SKM-1 (cell line): ENCODE data around the gene ITGA7.

Experiments used
- DNase-seq: peaks from one replicate; lab custom pipeline; 2025; ENCODE audit not compliant: unreplicated experiment; lab: John Stamatoyannopoulos, UW

The ITGA7 gene

DNA sequence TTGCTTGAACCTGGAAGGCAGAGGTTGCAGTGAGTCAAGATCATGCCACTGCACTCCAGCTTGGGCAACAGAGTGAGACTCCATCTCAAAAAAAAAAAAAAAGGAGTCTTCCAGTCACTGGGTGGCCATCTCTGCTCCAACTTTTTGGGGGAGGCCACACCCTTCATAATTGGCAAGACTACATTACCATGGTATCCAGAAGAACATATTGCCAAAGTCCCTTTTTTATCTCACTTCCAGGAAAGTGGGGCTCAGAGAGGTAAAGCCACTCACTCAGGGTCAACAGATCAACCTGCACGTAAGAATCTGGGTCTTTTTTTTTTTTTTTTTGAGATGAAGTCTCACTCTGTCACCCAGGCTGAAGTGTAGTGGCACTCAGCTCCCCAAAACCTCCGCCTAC lies 26.2 kb upstream of the ITGA7 start:
- no peak for DNase-seq

DNA sequence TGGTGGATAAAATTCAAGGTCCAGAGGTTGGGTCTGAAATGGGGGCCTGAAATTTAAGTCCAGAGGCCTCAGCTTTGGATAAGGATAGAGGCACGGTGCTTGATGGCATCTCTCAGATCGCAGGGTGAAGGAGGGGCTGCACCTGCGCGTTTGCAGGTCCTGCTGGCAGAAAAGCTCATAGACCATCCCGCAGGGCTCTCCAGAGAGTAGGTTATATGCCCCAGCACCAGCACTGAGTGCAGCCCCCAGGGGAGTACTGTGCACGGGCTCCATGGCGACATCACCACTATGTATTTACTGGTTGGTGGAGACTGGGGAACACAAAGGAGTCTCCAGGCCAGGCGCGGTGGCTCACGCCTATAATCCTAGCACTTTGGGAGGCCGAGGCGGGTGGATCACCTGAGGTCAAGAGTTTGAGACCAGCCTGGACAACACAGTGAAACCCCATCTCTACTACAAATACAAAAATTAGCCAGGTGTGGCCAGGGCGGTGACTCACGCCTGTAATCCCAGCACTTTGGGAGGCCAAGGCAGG lies 25.4 kb upstream of the ITGA7 start:
- DNase-seq, result no peak

DNA sequence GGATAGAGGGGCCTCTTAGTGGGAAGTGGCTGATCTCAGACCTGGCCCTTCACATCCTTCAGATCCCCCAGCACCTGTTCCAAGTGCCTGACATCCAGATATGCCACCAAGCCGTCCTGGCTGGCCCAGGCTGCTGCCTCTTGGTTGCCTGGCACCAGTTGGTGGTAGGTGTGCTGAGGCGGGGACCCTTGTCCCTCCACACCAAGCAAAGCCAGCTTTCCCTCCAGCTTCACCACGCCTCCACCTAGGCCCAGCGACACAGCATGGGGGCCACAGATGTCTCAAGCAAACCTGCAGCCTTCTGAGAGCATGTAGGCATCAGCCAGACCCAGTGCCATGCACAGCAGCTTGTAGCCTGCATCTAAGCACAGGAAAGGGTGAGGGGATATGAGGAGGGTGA lies 24.6 kb upstream of the ITGA7 start:
- no peak for DNase-seq

DNA sequence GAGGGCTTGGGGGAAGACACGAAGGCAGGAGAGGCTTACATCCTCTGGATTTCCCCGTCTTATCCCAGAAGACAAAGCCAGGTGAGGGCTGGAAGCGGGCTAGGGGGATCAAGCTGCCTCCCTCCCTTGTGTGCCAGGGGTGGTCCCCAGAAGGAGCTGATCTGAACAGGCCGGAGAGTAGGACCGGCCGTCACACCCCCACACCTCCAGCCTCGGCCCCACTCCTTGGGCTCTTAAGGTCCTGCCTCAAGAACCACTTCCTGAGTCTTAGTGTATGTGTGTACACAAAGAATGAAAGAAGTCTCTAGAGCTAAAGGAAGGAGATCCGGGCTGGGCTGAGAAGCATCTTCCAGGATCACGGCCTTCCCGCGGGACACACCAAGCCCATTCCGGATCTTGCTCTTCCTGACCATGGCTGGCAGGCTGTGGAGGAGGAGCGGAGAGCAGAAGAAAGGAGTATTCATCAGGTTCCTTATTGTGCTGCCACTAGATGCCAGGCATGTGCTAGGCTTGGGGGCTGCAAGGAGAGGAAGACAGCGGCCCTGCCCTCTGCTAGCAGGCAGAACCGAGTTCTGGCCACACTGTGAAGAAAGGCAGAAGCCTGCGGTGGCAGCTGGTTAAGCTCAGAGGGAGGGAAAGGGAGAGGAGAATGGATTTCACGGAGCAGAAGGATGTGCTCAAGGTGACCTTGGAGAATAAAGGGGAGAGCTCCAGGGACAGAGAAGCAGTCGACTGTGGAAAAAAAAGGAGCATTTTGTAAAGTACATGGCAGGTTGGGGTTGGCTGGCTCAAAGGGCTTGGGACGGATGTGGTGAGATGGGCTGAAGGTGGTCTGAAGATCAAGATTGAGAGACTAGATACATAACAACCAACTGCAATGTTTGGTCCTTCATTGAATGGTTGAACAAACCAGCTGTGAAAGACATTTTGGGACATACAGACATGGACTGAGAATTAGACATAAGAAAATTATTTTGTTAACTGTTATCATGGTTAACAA lies 22.4 kb upstream of the ITGA7 start:
- no peak for DNase-seq

DNA sequence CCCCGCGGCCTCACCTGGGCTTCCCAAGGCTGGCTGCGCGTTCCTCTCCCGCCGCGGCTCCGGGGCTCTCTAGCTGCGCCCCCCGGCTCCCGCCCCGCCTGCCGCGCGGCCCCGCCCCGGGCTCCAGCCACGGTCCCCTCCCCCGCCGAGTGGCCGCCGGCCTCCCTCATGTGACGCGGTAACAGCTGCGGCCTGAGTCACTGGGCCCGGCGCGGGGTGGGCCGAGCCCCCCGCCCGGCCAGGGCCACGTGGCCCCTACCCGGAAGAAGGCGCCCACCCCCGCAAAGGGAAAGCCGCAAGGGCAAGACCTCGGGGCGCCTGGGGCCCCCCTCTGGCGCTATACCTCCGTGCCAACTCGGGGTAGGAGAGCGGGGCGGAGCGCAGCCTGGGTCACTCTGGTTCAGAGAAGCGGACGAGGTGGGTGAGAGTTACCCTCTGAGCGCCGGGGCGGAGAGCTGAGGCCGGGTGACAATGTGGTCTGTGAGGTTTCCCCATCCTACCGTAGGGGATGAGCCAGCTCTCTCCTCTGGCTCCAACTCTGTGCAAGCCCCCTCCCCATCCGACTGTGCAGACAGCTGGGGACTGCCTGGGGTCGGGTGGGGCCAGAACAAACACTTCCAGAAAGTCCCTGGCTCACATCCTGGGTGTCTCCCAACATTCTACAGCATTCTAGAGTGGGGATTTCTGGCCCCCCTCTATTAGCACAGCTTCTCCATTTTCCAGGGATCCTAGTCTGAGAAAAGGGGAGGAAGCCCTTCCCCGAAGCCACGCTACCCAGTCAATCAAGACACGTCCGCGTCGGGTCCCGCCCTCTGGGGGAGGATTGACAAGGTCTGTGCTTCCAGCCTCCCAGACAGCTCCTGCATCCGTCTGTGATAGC lies 21.5 kb upstream of the ITGA7 start, which contains the start of gene CD63:
CD63 (minus strand) TSS at position 71 of the 880 bp plus-strand sequence. CDS start 668 bp downstream, outside the sequence.
- no peak for DNase-seq

DNA sequence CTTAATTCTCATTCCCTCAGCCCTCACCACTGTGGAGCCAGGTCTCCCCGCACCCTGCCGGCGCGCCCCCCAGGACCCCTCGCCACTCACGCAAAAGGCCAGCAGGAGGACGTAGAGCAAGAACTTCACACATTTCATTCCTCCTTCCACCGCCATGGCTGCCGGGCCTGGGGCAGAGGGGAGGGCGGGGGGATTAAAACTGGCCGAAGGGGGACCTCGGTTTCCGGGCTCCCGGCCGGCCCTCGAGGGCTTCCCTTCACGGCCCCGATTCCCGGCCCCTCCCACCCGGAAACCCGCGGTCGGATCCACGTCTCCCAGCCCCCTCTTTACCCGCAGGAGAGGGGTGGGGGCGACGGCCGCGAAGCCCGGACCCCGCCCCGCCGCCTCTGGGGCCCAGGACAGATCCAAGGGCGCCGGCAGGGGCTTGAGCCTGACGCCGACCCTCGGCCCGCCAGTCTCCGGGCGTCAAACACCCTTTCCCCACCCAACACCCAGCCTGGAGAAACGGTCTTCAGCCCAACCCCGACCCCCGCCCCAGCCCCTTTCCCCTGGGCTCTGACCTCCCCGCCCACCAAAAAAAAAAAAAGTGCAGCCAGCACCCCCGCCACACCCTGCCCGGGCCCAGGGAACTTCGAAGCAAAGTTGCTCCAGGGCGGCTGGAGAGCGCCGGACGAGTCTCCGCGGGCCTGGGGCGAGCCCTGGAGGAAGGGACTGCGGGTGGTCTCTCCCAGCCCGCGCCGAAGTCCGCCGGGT lies 20.7 kb upstream of the ITGA7 start:
- no peak for DNase-seq

DNA sequence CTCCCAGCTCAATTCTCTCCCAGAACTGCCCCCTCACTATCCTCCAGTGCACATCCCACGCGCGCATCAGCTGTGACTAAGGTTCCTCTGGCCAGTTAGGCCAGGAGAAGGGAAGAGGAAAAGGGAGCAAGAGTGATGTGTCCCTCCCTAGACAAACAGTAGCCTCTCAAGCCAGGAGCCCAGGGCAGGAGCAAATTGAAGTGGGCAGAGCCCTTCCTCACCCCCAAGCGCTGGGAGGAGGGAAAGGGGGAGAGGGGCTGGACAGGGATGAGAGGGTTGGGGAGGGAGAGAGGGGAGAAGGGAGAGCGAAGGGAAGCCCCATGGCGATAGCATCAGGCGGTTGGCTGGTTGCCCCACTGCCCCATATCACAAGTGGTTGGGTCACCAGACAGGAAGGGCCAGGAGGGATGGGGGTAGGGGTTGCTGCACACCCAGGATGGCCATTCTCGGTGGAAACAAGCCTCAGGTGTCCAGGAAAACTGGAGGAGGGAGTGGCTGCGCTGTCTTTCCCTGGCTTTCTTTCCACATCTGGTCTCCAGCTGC lies 20.0 kb upstream of the ITGA7 start:
- DNase-seq, result no peak

DNA sequence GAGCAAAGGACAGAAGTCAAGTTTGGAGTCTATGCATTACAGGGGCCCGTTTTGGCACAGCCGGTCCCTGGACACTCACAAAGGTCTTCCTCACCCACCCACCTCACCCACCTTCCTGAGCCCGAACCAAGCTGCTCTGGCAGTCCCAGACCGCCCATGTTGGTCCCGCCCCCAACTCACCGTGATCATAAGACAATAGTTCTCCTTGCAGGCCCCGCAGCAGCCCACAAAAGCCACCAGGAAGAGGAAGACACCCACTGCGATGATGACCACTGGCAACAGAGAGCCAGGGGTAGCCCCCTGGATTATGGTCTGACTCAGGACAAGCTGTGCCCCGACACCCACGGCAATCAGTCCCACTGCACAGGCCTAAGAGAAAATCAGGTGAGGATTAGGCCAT lies 19.3 kb upstream of the ITGA7 start:
- DNase-seq, result no peak

DNA sequence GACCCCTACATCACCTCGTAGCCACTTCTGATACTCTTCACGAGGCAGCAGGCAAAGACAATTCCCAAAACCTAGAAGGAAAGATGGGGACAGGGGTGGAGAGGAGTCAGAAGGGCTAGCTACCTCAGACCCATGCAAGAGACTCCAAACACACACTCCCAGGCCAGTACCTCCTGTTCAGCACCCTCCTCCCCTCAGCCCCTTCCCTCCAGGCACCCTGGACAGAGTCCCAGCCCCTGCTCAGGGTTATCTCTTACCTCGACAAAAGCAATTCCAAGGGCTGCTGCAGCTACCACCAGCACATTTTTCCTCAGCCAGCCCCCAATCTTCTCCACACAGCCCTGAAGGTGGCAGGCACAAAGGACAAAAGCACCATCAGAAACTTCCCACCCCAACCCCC lies 17.9 kb upstream of the ITGA7 start:
- DNase-seq, result no peak

DNA sequence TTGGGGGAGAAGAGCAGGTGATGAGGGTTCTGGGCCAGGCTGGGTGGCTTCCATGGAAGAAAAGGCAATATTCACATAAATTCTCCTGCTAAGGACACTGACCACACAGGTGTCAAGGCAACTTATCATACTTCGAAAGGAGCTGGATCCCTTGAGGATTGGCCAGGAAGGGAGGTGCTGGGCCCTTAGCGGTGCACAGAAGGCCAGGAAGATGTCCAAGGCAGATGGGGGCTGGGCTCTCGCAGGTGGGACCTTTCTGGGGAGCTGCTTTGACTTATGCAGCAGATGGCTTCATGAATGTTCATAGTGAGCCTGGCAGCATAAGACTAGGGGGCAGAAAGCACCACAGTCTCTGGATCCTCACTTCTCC lies 17.2 kb upstream of the ITGA7 start:
- DNase-seq, result no peak

DNA sequence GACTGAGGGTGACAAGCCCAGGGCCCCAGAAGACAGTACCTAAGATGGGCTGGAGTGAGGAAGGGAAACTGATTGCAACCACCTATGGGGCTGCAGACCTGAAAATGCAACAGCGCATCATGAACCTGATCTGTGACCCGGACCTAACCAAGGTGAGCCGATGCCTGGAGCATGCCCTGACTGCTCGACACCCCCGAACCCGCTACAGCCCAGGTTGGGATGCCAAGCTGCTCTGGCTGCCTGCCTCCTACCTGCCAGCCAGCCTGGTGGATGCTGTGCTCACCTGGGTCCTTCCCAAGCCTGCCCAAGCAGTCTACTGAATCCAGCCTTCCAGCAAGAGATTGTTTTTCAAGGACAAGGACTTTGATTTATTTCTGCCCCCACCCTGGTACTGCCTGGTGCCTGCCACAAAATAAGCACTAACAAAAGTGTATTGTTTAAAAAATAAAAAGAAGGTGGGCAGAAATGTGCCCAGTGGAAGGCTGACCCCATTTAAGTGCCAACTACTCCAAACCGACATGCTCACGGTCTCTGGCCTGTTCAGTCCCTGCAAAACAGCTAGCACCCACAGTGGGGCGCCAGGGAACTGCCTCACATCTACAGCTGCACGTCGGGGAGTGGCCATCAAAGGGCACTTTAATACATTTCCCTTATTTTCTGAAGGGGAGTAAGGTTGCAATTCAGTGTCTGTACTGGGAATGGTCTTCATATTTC lies 16.7 kb upstream of the ITGA7 start:
- DNase-seq, result no peak

DNA sequence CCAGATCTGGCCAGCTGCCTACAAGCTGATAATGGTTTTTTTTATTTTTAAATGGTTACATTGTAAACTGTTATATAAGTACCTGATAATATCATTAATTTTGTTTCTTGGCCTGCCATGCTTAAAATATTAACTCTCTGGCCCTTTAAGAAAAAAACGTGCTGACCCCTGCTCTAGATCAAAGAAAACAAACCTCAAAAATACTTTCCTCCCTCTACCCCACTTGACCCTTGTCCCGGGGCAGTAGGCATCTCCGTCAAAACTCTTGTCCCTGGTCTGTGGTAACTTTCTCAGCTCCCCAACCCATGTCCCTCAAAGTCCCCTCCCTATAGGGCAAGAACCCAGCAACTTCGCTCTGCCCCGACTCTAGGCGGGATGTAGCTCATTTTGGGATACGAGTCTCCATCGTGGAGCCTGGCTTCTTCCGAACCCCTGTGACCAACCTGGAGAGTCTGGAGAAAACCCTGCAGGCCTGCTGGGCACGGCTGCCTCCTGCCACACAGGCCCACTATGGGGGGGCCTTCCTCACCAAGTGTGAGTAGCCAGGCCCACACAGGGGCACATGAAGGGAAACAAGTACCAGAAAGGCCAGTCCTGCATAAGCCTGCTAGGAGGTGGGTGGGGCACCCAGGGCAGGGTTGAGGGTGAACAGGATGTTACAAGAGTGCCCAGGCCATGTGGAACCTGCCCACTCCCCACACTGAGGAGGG lies 16.0 kb upstream of the ITGA7 start:
- no peak for DNase-seq

DNA sequence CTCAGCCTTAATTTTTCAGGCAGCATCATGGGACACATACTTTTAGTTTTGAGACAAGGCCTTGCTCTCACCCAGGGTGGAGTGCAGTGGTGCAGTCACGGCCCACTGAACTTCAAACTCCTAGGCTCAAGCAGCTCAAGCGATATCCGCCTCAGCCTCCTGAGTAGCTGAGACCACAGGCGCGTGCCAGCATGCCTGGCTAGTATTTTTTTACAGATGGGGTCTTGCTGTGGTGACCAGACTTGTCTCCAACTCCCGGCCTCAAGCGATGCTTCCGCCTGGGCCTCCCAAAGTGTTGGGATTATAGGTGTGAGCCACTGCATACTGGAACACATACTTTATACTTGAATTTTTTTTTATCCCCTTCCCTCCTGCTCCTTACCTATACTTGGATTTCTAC lies 15.2 kb upstream of the ITGA7 start:
- no peak for DNase-seq

DNA sequence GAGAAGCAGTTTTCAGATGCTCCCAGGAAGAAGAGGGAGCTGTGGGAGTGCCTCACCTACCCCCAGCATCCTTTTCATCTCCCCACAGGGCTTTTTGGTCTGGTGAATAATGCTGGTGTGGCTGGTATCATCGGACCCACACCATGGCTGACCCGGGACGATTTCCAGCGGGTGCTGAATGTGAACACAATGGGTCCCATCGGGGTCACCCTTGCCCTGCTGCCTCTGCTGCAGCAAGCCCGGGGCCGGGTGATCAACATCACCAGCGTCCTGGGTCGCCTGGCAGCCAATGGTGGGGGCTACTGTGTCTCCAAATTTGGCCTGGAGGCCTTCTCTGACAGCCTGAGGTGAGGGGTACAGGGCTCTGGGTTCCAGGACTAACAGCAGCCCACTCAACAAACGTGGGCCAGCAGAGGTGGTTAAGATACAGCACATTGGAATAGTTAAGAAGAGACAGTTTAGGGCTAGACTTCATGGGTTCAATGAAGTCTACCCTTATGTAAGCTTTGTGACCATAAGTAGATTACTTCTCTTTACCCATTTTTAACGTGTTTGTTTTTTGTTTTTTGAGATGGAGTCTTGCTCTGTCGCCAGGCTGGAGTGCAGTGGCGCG lies 14.0 kb upstream of the ITGA7 start:
- no peak for DNase-seq

DNA sequence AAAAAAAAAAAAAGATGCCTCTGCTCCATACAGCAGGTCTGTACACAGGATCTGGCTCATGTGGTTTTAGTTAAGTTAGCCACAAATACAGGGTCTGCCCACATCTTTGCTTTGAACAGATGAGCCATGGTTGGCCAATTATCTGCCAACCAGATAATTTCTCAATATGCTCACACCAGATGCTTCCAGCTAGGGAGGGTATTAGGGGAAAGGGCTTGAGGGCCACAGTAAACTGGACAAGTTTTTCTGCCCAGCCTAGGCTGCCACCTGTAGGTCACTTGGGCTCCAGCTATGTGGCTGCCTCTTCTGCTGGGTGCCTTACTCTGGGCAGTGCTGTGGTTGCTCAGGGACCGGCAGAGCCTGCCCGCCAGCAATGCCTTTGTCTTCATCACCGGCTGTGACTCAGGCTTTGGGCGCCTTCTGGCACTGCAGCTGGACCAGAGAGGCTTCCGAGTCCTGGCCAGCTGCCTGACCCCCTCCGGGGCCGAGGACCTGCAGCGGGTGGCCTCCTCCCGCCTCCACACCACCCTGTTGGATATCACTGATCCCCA lies 13.3 kb upstream of the ITGA7 start:
- DNase-seq, result no peak

DNA sequence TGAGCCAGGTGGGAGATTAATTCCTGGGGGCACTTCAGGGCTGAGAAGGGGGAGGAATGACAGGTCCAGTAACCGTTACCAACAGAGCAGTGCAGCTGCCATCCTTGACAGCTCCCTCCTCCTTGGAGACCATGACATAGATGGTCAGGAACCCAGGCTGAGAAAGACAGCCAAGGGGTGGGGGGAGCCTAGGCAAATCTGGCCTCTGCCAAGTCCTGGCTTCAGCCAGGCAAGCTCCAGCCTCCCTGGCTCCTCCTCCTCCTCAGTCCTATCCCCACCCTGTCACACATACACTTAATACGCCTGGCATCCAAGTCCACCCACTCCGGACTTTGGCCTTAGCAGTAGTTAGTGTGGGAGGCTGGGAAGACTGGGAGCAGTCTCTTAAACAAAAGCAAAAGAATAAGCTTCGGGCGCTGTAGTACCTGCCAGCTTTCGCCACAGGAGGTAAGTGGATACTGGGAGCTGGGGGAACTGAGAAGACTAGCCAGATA lies 12.4 kb upstream of the ITGA7 start, which contains the start of gene RDH5:
RDH5 (plus strand) TSS at position 323 of the 494 bp plus-strand sequence. CDS start 792 bp downstream, outside the sequence.
- DNase-seq, result no peak

DNA sequence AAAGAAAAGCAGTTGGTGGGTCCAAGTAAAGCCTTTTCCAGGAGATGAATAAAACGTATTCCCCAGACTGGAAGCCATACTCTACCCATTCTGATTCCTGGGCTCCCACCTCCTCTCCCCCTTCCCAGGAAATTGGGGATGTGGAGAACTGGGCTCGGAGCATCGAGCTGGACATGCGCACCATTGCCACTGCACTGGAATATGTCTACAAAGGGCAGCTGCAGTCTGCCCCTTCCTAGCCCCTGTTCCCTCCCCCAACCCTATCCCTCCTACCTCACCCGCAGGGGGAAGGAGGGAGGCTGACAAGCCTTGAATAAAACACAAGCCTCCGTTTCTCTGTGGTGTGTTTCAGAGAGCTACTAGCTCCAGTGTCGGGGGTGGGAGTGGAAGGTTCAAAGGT lies 11.7 kb upstream of the ITGA7 start:
- DNase-seq, result no peak

DNA sequence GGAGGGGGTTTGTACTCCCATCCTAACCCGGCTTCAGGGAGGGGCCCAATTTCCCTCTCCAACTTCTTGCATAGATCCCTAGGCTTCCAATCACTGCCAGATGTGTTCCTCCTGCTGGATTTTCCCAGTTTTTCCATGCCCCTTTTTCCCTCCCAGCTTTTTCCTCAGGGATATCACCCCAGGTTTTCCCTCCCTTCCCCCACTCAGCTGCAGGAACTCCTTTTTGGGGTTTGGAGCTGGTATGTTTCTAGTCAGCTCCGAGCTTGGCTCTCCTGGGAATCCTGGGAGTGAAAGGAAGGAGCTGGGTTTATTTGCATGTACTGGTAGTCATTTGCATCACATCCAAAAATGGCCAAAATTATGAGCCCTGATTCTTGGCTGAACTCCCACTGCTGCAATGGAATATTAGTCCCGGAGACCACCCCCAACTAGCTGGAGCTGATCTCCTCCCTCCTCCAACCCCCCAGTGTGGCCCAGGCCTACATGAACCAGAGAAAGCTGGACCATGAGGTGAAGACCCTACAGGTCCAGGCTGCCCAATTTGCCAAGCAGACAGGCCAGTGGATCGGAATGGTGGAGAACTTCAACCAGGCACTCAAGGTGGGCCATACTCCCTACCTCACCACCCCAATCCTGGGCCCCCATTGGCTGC lies 11.0 kb upstream of the ITGA7 start:
- DNase-seq, result no peak
